A673 (cell line): ENCODE results near the gene TBCD.

Experiments
- EZH2 ChIP-seq: fragments of 200-600 bp; sonication (generic); IDR thresholded peaks from 2 replicates; pipeline ENCODE4 v1.6.1; 2017; ENCODE audit warnings: borderline replicate concordance, low read depth, mild to moderate bottlenecking, mixed read lengths, antibody characterized with exemption, low read length; ENCODE audit not compliant: poor library complexity, severe bottlenecking
- TF ChIP-seq, protein P1 (sequence below): fragments of 300-800, 200-600 bp; sonication (generic); conservative IDR thresholded peaks from 2 replicates; pipeline ENCODE4 v1.5.1; 2017; ENCODE audit warnings: low read depth, mild to moderate bottlenecking, antibody characterized with exemption, low read length, moderate library complexity, mixed read lengths

DNA sequence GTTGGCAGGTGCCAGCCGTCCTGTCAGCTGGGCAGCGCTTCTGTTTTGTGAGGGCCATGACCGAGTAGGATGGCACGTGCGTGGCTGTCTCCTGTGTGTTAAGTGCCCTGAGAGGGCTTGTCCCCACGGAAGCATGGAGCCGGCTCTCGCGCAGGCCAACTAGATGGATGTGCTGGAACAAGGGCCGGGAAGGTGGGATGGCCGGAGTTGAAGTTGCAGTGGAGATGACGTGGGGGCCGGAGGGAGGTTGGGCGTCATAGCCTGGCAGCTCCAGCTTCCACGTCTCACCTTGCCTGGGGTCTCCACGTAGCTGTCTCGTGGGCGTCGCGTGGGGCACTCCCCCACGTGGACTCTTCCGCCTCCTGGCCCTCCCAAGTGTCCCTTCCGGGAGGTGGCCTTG, 27.7 kb downstream of the TBCD start:
- TF ChIP-seq, protein P1, sequence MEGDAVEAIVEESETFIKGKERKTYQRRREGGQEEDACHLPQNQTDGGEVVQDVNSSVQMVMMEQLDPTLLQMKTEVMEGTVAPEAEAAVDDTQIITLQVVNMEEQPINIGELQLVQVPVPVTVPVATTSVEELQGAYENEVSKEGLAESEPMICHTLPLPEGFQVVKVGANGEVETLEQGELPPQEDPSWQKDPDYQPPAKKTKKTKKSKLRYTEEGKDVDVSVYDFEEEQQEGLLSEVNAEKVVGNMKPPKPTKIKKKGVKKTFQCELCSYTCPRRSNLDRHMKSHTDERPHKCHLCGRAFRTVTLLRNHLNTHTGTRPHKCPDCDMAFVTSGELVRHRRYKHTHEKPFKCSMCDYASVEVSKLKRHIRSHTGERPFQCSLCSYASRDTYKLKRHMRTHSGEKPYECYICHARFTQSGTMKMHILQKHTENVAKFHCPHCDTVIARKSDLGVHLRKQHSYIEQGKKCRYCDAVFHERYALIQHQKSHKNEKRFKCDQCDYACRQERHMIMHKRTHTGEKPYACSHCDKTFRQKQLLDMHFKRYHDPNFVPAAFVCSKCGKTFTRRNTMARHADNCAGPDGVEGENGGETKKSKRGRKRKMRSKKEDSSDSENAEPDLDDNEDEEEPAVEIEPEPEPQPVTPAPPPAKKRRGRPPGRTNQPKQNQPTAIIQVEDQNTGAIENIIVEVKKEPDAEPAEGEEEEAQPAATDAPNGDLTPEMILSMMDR, result no peak
- TF ChIP-seq EZH2, result no peak
